Liver (tissue), 9 donors: Measurements from ENCODE around the gene DNAJC6. TPM values are rescaled to one million over a fixed set of nuclear protein-coding genes. Genes with fewer than 3 reads are reported as not detected.

Experiments used
- DNase-seq: peaks from one replicate; pipeline ENCODE4 v3.0.0-alpha.2; 2017; ENCODE audit warnings: low spot score
- H3K27ac ChIP-seq, 2 donors: one replicate each; pipeline ENCODE4 v1.7.0; 2013; ENCODE audit warnings: inconsistent platforms in 2 of 2, low read length in 2 of 2, control low read depth in 1 of 2, low read depth in 1 of 2, mild to moderate bottlenecking in 1 of 2
- H3K27me3 ChIP-seq, 4 donors: one replicate each; pipeline versions ENCODE4 v1.6.1 to v1.7.0; 2013; ENCODE audit warnings: low read length in 3 of 4, inconsistent platforms in 1 of 4, mild to moderate bottlenecking in 1 of 4, moderate library complexity in 1 of 4; ENCODE audit not compliant: control insufficient read depth in 4 of 4, insufficient read depth in 4 of 4
- H3K36me3 ChIP-seq, 4 donors: one replicate each; pipeline versions ENCODE4 v1.6.1 to v1.7.0; 2013; ENCODE audit warnings: low read length in 3 of 4, mild to moderate bottlenecking in 3 of 4, low read depth in 1 of 4, moderate library complexity in 1 of 4; ENCODE audit not compliant: control insufficient read depth in 4 of 4, insufficient read depth in 3 of 4
- H3K4me1 ChIP-seq, 4 donors: one replicate each; pipeline versions ENCODE4 v1.6.1 to v1.7.0; 2013; ENCODE audit warnings: low read length in 3 of 4, mild to moderate bottlenecking in 3 of 4, moderate library complexity in 1 of 4; ENCODE audit not compliant: control insufficient read depth in 4 of 4, insufficient read depth in 4 of 4
- H3K4me3 ChIP-seq, 3 donors: one replicate each; pipeline versions ENCODE4 v1.6.1 to v1.7.0; 2013; ENCODE audit warnings: low read length in 3 of 3, control low read depth in 1 of 3, low read depth in 1 of 3, mild to moderate bottlenecking in 1 of 3
- H3K9ac ChIP-seq, 2 donors: one replicate each; pipeline ENCODE4 v1.7.0; 2013; ENCODE audit warnings: low read length in 2 of 2, mild to moderate bottlenecking in 2 of 2, moderate library complexity in 2 of 2, control low read depth in 1 of 2, low read depth in 1 of 2
- H3K9me3 ChIP-seq, 4 donors: one replicate each; pipeline versions ENCODE4 v1.6.1 to v1.7.0; 2013; ENCODE audit warnings: low read length in 3 of 4; ENCODE audit not compliant: control insufficient read depth in 4 of 4
- ATF3 ChIP-seq: IDR thresholded peaks from 2 replicates; pipeline ENCODE4 v1.6.1; 2016; ENCODE audit warnings: antibody characterized with exemption
- CTCF ChIP-seq: fragments of 150-350 bp; IDR thresholded peaks from 2 replicates; pipeline ENCODE4 v1.5.1; 2017; ENCODE audit warnings: improper control_type of control experiment, low read depth, low read length; ENCODE audit not compliant: missing input control
- EGR1 ChIP-seq, 2 donors: IDR thresholded peaks; 2 replicates each; pipeline ENCODE4 v1.6.1; 2016 to 2018; ENCODE audit warnings: antibody characterized with exemption in 2 of 2, low read depth in 2 of 2
- FOXA1 ChIP-seq: IDR thresholded peaks from 2 replicates; pipeline ENCODE4 v1.6.1; 2016; ENCODE audit warnings: antibody characterized with exemption
- GABPA ChIP-seq, 2 donors: IDR thresholded peaks in 1 of 2; conservative IDR thresholded peaks in 1 of 2; 2 replicates each; pipeline ENCODE4 v1.6.1; 2016; ENCODE audit warnings: antibody characterized with exemption in 2 of 2, mild to moderate bottlenecking in 1 of 2, moderate library complexity in 1 of 2
- HNF4A ChIP-seq, 2 donors: conservative IDR thresholded peaks; 2 replicates each; pipeline ENCODE4 v1.6.1; 2016; ENCODE audit warnings: antibody characterized with exemption in 2 of 2, mild to moderate bottlenecking in 2 of 2
- HNF4G ChIP-seq: IDR thresholded peaks from 2 replicates; pipeline ENCODE4 v1.6.1; 2016; ENCODE audit warnings: antibody characterized with exemption
- JUND ChIP-seq, 2 donors: IDR thresholded peaks; 2 replicates each; pipeline ENCODE4 v1.6.1; 2016; ENCODE audit warnings: antibody characterized with exemption in 2 of 2
- MAX ChIP-seq: IDR thresholded peaks from 2 replicates; pipeline ENCODE4 v1.6.1; 2016; ENCODE audit warnings: antibody characterized with exemption
- NR2F2 ChIP-seq: IDR thresholded peaks from 2 replicates; pipeline ENCODE4 v1.6.1; 2016; ENCODE audit warnings: antibody characterized with exemption
- RAD21 ChIP-seq, 2 donors: IDR thresholded peaks; 2 replicates each; pipeline ENCODE4 v1.6.1; 2016; ENCODE audit warnings: antibody characterized with exemption in 2 of 2, mild to moderate bottlenecking in 2 of 2
- REST ChIP-seq: IDR thresholded peaks from 2 replicates; pipeline ENCODE4 v1.6.1; 2016; ENCODE audit warnings: antibody characterized with exemption, mild to moderate bottlenecking
- SP1 ChIP-seq: IDR thresholded peaks from 2 replicates; pipeline ENCODE4 v1.6.1; 2018; ENCODE audit warnings: antibody characterized with exemption, mild to moderate bottlenecking
- TAF1 ChIP-seq: conservative IDR thresholded peaks from 2 replicates; pipeline ENCODE4 v1.6.1; 2016; ENCODE audit warnings: antibody characterized with exemption, mild to moderate bottlenecking
- WGBS: extraction: QIAGEN DNeasy Blood & Tissue Kit; methylation state at CpG from one replicate; pipeline ENCODE4 v1.1.7; 2013; 5-methylcytosine and 5-hydroxymethylcytosine counted together
- polyA plus RNA-seq, 2 donors: library from polyadenylated mRNA; stranded (reverse) in 1 of 2; unstranded in 1 of 2; fragments of 200-250 nt in 1 of 2; fragments of >200 nt in 1 of 2; fragmentation: Nextera tagmentation in 1 of 2; extraction: Ambion mirVana in 1 of 2; gene quantifications; one replicate each; pipeline versions ENCODE4 v1.2.1 to v1.2.3, GENCODE V29; 2013 to 2015
- total RNA-seq, 2 donors: library from RNA; depleted of rRNA; stranded (reverse); fragments of >200 nt; gene quantifications; one replicate each; pipeline ENCODE4 v1.2.3, GENCODE V29; 2014
- TF ChIP-seq, protein P1 (sequence below): IDR thresholded peaks from 2 replicates; pipeline ENCODE4 v1.6.1; 2016; ENCODE audit warnings: antibody characterized with exemption
- donor health status: healthy.
- donor health status: healthy.
- donor health status: healthy.
- donor health status: healthy.
- donor health status: healthy.

DNAJC6 gene
- total RNA-seq: 10 to 100 TPM in 1 of 2 donors, under 1 TPM in 1; 0.25 to 35.0 TPM
- under 1 TPM; 0.15 to 0.35 TPM for polyA plus RNA-seq

DNA sequence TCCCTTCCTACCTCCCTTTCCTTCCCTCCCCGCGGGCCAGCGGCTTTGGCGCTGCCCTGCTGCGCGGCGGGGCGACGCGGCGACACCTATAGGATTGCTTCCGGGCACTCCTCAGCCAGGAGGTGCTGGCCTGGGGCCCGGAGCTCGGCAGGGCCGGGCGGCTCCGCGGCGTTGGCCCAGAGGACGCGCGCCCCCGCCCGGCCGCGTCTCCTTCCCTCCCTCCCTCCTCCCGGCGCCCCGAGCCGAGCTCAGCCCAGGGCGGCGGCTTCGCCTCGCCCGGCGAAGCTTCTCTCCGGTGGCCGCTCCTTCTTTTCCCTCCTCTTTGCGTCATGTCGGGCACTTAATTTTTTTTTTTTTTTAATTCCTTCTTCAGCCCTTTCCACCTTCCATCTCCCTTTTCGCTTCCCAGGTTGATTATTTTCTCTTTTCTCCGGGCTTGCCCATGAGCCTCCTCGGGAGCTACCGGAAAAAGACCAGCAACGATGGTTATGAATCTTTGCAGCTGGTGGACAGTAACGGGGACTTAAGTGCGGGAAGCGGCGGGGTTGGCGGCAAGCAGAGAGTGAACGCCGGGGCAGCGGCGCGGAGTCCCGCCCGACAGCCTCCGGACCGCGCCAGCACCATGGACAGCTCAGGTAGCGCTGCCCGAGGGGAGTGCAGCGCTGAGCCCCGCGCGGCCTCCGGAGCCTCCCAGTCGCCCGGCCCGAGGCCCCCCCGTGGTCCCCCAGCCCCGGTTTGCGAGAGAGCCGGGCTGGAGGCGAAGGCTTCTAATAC lies at the start of gene DNAJC6:
TSS of gene DNAJC6 (plus strand) at position 240 of the 774 bp plus-strand sequence. CDS start at position 443, 203 bp downstream.
- Histone ChIP-seq H3K9me3 (peaks cover 0 to 3% (median 0%) of the 10 kb centered on the region in 4 donors), H3K36me3 (no peaks in the 10 kb centered on the region), H3K4me1 (peaks cover 3 to 8% (median 4%) of the 10 kb centered on the region in 4 donors), H3K27me3 (peaks cover 0 to 2% (median 0%) of the 10 kb centered on the region in 4 donors), H3K4me3 (peak within 1 kb of the TSS in 2 of 3 donors; percentile 24 to 44), H3K27ac (no peak within 1 kb of the TSS), H3K9ac (no peak within 1 kb of the TSS)
- TF ChIP-seq TAF1 (no peak), MAX (no peak), GABPA (IDR thresholded peaks at IDR 0.05 in 1 of 2, conservative IDR thresholded peaks at IDR 0.05 in 1 of 2) (no peak), REST (peak; percentile 99), RAD21 (IDR thresholded peaks at IDR 0.05) (peak in 1 of 2 donors; percentile 10), HNF4A (conservative IDR thresholded peaks at IDR 0.05) (no peak)
- WGBS: 7% methylated on average over 75 of the region's 75 CpGs
- peak; percentile 87 for DNase-seq

DNA sequence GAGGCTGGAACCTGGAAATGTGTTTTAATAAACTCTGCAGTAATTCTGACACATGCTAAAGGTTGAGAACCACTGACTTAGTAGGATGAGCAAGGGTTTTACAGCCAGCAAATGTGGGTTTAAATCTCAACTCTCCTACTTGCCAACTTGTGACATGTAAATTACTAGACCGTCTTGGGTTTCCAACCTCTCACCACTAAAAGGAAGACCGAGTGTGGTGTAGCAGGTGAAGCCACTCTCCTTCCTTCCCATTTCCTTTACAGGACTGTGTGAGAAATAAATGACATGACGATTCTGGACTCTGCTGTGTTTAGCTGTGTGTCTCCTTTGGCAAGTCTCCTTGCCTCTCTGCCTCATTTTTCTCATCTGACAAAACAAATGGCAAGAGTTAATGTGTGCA lies 49.5 kb upstream of the DNAJC6 start:
- H3K27me3 ChIP-seq: no peaks in the 10 kb centered on the region
- no peak overlapping the region for H3K27ac ChIP-seq
- H3K9me3 ChIP-seq: no peaks in the 10 kb centered on the region
- peaks cover 0 to 9% (median 4%) of the 10 kb centered on the region in 4 donors for H3K4me1 ChIP-seq
- WGBS: 69% methylated on average over 3 of the region's 3 CpGs
- H3K4me3 ChIP-seq: no peak overlapping the region
- H3K36me3 ChIP-seq: no peaks in the 10 kb centered on the region
- no peak for DNase-seq
- H3K9ac ChIP-seq: no peak overlapping the region
- TF ChIP-seq JUND (IDR thresholded peaks at IDR 0.05): no peak
- TF ChIP-seq, protein P1, sequence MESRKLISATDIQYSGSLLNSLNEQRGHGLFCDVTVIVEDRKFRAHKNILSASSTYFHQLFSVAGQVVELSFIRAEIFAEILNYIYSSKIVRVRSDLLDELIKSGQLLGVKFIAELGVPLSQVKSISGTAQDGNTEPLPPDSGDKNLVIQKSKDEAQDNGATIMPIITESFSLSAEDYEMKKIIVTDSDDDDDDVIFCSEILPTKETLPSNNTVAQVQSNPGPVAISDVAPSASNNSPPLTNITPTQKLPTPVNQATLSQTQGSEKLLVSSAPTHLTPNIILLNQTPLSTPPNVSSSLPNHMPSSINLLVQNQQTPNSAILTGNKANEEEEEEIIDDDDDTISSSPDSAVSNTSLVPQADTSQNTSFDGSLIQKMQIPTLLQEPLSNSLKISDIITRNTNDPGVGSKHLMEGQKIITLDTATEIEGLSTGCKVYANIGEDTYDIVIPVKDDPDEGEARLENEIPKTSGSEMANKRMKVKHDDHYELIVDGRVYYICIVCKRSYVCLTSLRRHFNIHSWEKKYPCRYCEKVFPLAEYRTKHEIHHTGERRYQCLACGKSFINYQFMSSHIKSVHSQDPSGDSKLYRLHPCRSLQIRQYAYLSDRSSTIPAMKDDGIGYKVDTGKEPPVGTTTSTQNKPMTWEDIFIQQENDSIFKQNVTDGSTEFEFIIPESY: no peak
- no peak for TF ChIP-seq ATF3
- no peak for TF ChIP-seq HNF4A (conservative IDR thresholded peaks at IDR 0.05)
- no peak for TF ChIP-seq HNF4G
- no peak for TF ChIP-seq TAF1
- no peak for TF ChIP-seq CTCF
- no peak for TF ChIP-seq RAD21 (IDR thresholded peaks at IDR 0.05)
- TF ChIP-seq GABPA (IDR thresholded peaks at IDR 0.05 in 1 of 2, conservative IDR thresholded peaks at IDR 0.05 in 1 of 2): no peak
- TF ChIP-seq SP1: no peak
- no peak for TF ChIP-seq NR2F2
- TF ChIP-seq EGR1 (IDR thresholded peaks at IDR 0.05; ENCODE audit: low read depth in 2 of 2): no peak
- TF ChIP-seq FOXA1: no peak
